ENCODE data around the gene NFE2L3. TPM values are rescaled to one million over a fixed set of nuclear protein-coding genes. Genes with fewer than 3 reads are reported as not detected.
A peak's percentile ranks its signal among the peaks of the same experiment; 100 is the strongest.

NFE2L3 gene
- total and polyA plus RNA-seq, 9 of the 15 experiments (the other 6 are each of a cell fraction or from before 2014, with no cell fraction given) = 2.9 to 16.9 (median 12.4) TPM

DNA sequence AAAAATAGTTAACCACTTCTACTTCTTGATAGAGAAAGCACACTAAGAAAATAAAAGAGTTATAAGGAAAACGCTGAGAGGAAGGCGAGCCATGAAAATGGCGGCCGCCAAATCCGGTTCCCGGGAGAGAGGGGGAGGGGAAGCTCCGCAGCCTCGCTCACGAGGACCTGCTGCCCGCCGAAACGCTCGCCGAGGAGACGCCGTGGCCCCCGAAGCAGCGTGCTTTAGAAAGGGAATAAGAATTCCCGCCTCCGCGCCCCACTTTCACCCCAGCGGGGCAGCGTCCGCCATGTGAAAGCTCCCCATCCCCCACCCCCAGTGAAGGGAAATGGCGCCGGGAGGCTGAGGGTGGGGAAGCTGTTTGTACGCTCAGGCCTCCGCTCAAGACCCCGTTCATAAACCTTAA is 48.0 kb downstream of the NFE2L3 start (continued):
- TF ChIP-seq GATA2 (CRISPR knock-in tag; IDR thresholded peaks at IDR 0.05) = no peak
- TF ChIP-seq ZNF57 (CRISPR knock-in tag; IDR thresholded peaks at IDR 0.05) = 0 out of 2 replicates have a peak, but pooled peaks have one; percentile 69
- peak; percentile 95 for TF ChIP-seq RBFOX2 (IDR thresholded peaks at IDR 0.05; ENCODE audit: low read depth, low read length)
- TF ChIP-seq, protein P1, sequence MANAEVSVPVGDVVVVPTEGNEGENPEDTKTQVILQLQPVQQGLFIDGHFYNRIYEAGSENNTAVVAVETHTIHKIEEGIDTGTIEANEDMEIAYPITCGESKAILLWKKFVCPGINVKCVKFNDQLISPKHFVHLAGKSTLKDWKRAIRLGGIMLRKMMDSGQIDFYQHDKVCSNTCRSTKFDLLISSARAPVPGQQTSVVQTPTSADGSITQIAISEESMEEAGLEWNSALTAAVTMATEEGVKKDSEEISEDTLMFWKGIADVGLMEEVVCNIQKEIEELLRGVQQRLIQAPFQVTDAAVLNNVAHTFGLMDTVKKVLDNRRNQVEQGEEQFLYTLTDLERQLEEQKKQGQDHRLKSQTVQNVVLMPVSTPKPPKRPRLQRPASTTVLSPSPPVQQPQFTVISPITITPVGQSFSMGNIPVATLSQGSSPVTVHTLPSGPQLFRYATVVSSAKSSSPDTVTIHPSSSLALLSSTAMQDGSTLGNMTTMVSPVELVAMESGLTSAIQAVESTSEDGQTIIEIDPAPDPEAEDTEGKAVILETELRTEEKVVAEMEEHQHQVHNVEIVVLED (CRISPR knock-in tag; IDR thresholded peaks at IDR 0.05) = no peak
- TF ChIP-seq, protein P2, sequence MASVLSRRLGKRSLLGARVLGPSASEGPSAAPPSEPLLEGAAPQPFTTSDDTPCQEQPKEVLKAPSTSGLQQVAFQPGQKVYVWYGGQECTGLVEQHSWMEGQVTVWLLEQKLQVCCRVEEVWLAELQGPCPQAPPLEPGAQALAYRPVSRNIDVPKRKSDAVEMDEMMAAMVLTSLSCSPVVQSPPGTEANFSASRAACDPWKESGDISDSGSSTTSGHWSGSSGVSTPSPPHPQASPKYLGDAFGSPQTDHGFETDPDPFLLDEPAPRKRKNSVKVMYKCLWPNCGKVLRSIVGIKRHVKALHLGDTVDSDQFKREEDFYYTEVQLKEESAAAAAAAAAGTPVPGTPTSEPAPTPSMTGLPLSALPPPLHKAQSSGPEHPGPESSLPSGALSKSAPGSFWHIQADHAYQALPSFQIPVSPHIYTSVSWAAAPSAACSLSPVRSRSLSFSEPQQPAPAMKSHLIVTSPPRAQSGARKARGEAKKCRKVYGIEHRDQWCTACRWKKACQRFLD (CRISPR knock-in tag; IDR thresholded peaks at IDR 0.05) = 0 out of 2 replicates have a peak, but pooled peaks have one; percentile 80
- TF ChIP-seq ETV6 (IDR thresholded peaks at IDR 0.05; ENCODE audit: borderline replicate concordance in 1 of 2, low read depth in 2 of 2, low read length in 1 of 2) = no peak
- TF ChIP-seq ETV6 (CRISPR knock-in tag; IDR thresholded peaks at IDR 0.05; ENCODE audit: borderline replicate concordance) = no peak
- TF ChIP-seq, protein P3, sequence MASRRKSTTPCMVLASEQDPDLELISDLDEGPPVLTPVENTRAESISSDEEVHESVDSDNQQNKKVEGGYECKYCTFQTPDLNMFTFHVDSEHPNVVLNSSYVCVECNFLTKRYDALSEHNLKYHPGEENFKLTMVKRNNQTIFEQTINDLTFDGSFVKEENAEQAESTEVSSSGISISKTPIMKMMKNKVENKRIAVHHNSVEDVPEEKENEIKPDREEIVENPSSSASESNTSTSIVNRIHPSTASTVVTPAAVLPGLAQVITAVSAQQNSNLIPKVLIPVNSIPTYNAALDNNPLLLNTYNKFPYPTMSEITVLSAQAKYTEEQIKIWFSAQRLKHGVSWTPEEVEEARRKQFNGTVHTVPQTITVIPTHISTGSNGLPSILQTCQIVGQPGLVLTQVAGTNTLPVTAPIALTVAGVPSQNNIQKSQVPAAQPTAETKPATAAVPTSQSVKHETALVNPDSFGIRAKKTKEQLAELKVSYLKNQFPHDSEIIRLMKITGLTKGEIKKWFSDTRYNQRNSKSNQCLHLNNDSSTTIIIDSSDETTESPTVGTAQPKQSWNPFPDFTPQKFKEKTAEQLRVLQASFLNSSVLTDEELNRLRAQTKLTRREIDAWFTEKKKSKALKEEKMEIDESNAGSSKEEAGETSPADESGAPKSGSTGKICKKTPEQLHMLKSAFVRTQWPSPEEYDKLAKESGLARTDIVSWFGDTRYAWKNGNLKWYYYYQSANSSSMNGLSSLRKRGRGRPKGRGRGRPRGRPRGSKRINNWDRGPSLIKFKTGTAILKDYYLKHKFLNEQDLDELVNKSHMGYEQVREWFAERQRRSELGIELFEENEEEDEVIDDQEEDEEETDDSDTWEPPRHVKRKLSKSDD (conservative IDR thresholded peaks at IDR 0.05; ENCODE audit: low read length) = peak; percentile 54; the same call in 1 of the 2 replicates
- TF ChIP-seq, protein P4, sequence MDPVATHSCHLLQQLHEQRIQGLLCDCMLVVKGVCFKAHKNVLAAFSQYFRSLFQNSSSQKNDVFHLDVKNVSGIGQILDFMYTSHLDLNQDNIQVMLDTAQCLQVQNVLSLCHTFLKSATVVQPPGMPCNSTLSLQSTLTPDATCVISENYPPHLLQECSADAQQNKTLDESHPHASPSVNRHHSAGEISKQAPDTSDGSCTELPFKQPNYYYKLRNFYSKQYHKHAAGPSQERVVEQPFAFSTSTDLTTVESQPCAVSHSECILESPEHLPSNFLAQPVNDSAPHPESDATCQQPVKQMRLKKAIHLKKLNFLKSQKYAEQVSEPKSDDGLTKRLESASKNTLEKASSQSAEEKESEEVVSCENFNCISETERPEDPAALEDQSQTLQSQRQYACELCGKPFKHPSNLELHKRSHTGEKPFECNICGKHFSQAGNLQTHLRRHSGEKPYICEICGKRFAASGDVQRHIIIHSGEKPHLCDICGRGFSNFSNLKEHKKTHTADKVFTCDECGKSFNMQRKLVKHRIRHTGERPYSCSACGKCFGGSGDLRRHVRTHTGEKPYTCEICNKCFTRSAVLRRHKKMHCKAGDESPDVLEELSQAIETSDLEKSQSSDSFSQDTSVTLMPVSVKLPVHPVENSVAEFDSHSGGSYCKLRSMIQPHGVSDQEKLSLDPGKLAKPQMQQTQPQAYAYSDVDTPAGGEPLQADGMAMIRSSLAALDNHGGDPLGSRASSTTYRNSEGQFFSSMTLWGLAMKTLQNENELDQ (CRISPR knock-in tag; IDR thresholded peaks at IDR 0.05; ENCODE audit: borderline replicate concordance) = no peak
- no peak; the same call in 1 of the 2 replicates for TF ChIP-seq ELF2 (CRISPR knock-in tag; IDR thresholded peaks at IDR 0.05)
- TF ChIP-seq GABPA (tag; conservative IDR thresholded peaks at IDR 0.05; ENCODE audit: low read depth) = peak; percentile 61
- peak; percentile 49; the same call in 1 of the 2 replicates for TF ChIP-seq MXI1 (IDR thresholded peaks at IDR 0.05; ENCODE audit: low read depth, low read length)
- TF ChIP-seq, protein P5, sequence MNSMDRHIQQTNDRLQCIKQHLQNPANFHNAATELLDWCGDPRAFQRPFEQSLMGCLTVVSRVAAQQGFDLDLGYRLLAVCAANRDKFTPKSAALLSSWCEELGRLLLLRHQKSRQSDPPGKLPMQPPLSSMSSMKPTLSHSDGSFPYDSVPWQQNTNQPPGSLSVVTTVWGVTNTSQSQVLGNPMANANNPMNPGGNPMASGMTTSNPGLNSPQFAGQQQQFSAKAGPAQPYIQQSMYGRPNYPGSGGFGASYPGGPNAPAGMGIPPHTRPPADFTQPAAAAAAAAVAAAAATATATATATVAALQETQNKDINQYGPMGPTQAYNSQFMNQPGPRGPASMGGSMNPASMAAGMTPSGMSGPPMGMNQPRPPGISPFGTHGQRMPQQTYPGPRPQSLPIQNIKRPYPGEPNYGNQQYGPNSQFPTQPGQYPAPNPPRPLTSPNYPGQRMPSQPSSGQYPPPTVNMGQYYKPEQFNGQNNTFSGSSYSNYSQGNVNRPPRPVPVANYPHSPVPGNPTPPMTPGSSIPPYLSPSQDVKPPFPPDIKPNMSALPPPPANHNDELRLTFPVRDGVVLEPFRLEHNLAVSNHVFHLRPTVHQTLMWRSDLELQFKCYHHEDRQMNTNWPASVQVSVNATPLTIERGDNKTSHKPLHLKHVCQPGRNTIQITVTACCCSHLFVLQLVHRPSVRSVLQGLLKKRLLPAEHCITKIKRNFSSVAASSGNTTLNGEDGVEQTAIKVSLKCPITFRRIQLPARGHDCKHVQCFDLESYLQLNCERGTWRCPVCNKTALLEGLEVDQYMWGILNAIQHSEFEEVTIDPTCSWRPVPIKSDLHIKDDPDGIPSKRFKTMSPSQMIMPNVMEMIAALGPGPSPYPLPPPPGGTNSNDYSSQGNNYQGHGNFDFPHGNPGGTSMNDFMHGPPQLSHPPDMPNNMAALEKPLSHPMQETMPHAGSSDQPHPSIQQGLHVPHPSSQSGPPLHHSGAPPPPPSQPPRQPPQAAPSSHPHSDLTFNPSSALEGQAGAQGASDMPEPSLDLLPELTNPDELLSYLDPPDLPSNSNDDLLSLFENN (IDR thresholded peaks at IDR 0.05; ENCODE audit: low read depth in 2 of 2, low read length in 2 of 2) = 0 out of 4 replicates have a peak, but pooled peaks of 1 of the 2 experiments have one; percentile 6
